SH-SY5Y (cell line): Measurements from ENCODE around the gene VDR.

Experiments
- GATA2 ChIP-seq: IDR thresholded peaks from 2 replicates; pipeline ENCODE4 v1.6.1; 2011; ENCODE audit warnings: mild to moderate bottlenecking, low read depth, low read length
- GATA3 ChIP-seq: IDR thresholded peaks from 2 replicates; pipeline ENCODE4 v1.6.1; 2011; ENCODE audit warnings: low read depth, mild to moderate bottlenecking, low read length, moderate library complexity

DNA sequence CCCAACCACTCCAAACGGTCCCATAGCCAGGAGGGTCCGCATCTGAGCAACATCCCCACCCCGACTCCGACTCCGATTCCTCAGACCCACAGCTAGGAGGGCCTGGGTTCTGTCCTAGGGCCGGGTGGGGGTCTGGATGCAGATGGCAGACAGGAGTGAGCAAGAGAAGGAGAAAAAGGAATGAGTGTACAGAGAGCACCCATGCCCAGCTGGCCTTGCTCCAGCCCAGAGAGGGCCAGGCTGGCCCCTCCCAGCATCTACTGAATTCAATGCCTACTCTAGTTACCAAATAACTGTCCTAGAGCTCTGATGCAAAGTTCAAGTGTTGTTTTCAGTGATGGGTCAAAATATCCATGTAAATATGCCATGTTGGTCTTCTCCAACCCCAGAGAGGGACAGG is 40.8 kb downstream of the VDR start:
- TF ChIP-seq GATA2 (no peak), GATA3 (no peak)
